Neural cell (in vitro differentiated cells): ENCODE measurements around the gene HYLS1.

ENCODE experiments used
- EZH2 ChIP-seq: fragments of 200-600, 300-800 bp; shearing (Covaris generic), sonication (generic); IDR thresholded peaks from 2 replicates; pipeline ENCODE4 v1.6.1; 2014; ENCODE audit warnings: antibody characterized with exemption, low read length, borderline replicate concordance, mild to moderate bottlenecking; ENCODE audit not compliant: insufficient read depth, poor library complexity, severe bottlenecking
- TF ChIP-seq, protein P1 (sequence below): IDR thresholded peaks from 2 replicates; pipeline ENCODE4 v1.6.1; 2012; ENCODE audit warnings: borderline replicate concordance
- TF ChIP-seq, protein P2 (sequence below): fragments of 450-650 bp; IDR thresholded peaks from 2 replicates; pipeline ENCODE4 v1.5.1; 2014; ENCODE audit warnings: antibody characterized with exemption, mild to moderate bottlenecking, moderate library complexity; ENCODE audit not compliant: poor library complexity, severe bottlenecking

DNA sequence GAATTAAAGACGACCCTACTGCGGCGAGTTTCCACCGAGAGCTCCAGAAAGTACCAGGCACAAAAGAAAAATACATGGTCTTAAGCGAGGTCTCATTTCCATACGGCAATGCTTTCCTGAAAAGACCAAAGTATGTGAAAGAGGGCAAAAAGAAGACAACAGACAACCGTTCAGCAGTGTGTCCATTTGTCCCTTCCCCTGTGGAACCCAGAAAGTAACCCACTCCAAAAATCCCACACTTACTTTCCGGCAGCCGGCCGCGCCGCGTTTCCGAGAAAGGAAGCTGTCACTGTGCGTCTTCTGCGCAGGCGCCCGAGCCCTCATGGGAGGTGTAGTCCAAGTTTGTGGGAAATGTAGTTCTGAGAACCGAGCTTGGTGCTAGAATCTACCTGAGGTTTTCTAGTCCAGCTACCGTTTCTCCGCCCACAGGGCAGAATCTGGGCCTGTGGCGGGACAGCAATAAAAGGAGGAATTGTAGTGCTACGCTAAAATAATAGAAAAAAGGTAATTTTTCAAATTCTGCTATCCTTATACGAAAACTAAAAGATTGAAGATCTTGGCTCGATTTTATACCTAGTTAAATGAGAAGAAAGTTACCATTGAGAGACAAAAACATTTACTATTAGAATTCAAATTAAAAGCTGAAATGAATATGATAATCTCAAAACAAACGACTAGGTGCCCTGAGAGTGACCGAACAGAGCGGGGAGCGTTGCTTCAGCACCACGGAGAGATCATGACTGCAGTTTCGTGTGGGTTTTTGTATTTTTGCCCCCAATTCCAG is 15.7 kb downstream of the HYLS1 start, which contains the start of gene PUS3:
- no peak for TF ChIP-seq EZH2
- TF ChIP-seq, protein P1, sequence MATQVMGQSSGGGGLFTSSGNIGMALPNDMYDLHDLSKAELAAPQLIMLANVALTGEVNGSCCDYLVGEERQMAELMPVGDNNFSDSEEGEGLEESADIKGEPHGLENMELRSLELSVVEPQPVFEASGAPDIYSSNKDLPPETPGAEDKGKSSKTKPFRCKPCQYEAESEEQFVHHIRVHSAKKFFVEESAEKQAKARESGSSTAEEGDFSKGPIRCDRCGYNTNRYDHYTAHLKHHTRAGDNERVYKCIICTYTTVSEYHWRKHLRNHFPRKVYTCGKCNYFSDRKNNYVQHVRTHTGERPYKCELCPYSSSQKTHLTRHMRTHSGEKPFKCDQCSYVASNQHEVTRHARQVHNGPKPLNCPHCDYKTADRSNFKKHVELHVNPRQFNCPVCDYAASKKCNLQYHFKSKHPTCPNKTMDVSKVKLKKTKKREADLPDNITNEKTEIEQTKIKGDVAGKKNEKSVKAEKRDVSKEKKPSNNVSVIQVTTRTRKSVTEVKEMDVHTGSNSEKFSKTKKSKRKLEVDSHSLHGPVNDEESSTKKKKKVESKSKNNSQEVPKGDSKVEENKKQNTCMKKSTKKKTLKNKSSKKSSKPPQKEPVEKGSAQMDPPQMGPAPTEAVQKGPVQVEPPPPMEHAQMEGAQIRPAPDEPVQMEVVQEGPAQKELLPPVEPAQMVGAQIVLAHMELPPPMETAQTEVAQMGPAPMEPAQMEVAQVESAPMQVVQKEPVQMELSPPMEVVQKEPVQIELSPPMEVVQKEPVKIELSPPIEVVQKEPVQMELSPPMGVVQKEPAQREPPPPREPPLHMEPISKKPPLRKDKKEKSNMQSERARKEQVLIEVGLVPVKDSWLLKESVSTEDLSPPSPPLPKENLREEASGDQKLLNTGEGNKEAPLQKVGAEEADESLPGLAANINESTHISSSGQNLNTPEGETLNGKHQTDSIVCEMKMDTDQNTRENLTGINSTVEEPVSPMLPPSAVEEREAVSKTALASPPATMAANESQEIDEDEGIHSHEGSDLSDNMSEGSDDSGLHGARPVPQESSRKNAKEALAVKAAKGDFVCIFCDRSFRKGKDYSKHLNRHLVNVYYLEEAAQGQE: peak; percentile 19
- TF ChIP-seq, protein P2, sequence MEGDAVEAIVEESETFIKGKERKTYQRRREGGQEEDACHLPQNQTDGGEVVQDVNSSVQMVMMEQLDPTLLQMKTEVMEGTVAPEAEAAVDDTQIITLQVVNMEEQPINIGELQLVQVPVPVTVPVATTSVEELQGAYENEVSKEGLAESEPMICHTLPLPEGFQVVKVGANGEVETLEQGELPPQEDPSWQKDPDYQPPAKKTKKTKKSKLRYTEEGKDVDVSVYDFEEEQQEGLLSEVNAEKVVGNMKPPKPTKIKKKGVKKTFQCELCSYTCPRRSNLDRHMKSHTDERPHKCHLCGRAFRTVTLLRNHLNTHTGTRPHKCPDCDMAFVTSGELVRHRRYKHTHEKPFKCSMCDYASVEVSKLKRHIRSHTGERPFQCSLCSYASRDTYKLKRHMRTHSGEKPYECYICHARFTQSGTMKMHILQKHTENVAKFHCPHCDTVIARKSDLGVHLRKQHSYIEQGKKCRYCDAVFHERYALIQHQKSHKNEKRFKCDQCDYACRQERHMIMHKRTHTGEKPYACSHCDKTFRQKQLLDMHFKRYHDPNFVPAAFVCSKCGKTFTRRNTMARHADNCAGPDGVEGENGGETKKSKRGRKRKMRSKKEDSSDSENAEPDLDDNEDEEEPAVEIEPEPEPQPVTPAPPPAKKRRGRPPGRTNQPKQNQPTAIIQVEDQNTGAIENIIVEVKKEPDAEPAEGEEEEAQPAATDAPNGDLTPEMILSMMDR: no peak
